WERI-Rb-1 (cell line): ENCODE data around the gene IFNL1.

Experiments used
- DNase-seq: peaks from one replicate; pipeline ENCODE4 v3.0.0-alpha.2; 2020
- H3K27ac ChIP-seq: fragments of 250-450 bp; sonication (Bioruptor Pico); 2 replicates; pipeline ENCODE4 v1.5.1; 2020; ENCODE audit warnings: mild to moderate bottlenecking, moderate library complexity
- H3K27me3 ChIP-seq: fragments of 250-450 bp; sonication (Bioruptor Pico); 2 replicates; pipeline ENCODE4 v1.5.1; 2021; ENCODE audit warnings: mild to moderate bottlenecking, low read depth, moderate library complexity; ENCODE audit not compliant: insufficient read depth, severe bottlenecking
- H3K36me3 ChIP-seq: fragments of 250-450 bp; sonication (Bioruptor Pico); 2 replicates; pipeline ENCODE4 v1.5.1; 2020; ENCODE audit warnings: mild to moderate bottlenecking, moderate library complexity
- H3K4me3 ChIP-seq: 2 replicates; pipeline ENCODE4 v1.5.1; 2011; ENCODE audit warnings: low read depth, mild to moderate bottlenecking, control low read depth, low read length
- H3K9me3 ChIP-seq: fragments of 250-450 bp; sonication (Bioruptor Pico); 2 replicates; pipeline ENCODE4 v1.5.1; 2021; ENCODE audit warnings: mild to moderate bottlenecking, moderate library complexity; ENCODE audit not compliant: severe bottlenecking
- CTCF ChIP-seq: IDR thresholded peaks from 2 replicates; pipeline ENCODE4 v1.5.1; 2011; ENCODE audit warnings: low read depth, mild to moderate bottlenecking, control low read depth, inconsistent platforms, low read length

The IFNL1 gene

DNA sequence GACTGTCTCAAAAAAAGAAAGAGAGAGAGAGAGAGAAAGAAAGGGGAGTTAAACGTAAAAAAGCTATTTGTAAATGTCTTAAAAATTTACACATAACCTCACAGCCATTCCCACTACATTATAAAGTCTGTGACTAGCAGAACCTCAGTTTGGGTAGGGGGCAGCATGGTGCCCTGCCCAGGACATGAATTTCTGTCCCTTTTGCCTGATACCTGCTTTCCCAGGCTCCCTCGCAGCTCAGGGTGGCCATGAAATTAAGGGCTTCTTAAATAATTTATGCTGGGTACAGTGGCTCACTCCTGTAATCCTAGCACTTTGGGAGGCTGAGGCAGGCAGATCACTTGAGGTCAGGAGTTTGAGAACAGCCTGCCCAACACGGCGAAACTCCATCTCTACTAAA, 4.8 kb downstream of the IFNL1 start:
- H3K27me3 ChIP-seq: no peaks in the 10 kb centered on the region
- no peaks in the 10 kb centered on the region for H3K36me3 ChIP-seq
- TF ChIP-seq CTCF: no peak
- no peaks in the 10 kb centered on the region for H3K9me3 ChIP-seq
- no peak overlapping the region for H3K4me3 ChIP-seq
- DNase-seq: no peak
- H3K27ac ChIP-seq: no peak overlapping the region

DNA sequence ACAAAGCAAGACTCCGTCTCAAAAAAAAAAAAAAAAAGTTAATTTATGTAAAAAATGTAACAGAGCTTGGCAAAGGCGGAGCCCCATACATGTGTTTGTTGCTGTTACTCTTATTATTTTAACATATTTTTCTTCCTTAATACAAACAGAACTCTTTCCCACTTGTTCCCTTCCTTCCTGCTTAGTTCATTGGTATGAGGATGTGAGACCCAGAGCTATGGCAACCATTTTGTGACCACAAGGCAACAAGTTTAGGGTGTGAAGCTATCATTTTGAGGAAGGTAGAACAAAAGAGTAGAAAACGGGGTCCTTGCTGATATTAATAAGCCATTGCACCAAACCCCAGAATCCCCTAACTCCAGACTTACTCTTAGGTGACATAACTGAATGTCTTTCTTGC, 5.4 kb downstream of the IFNL1 start:
- H3K36me3 ChIP-seq: peaks cover 5% of the 10 kb centered on the region; the same call in 1 of the 2 replicates
- no peak for TF ChIP-seq CTCF

GRCh38 chr19:39303373-39304184, 7.4 kb downstream of the IFNL1 start:
- Histone ChIP-seq H3K36me3 (peaks cover 25% of the 10 kb centered on the region), H3K4me3 (no peak overlapping the region), H3K27ac (no peak overlapping the region), H3K27me3 (no peaks in the 10 kb centered on the region), H3K9me3 (no peaks in the 10 kb centered on the region)
- DNase-seq: no peak
- TF ChIP-seq CTCF: no peak

More for the DNA sequence above, 5.4 kb downstream of the IFNL1 start:
- no peaks in the 10 kb centered on the region for H3K9me3 ChIP-seq
- no peaks in the 10 kb centered on the region for H3K27me3 ChIP-seq
- DNase-seq: no peak
- no peak overlapping the region for H3K4me3 ChIP-seq
- H3K27ac ChIP-seq: no peak overlapping the region

DNA sequence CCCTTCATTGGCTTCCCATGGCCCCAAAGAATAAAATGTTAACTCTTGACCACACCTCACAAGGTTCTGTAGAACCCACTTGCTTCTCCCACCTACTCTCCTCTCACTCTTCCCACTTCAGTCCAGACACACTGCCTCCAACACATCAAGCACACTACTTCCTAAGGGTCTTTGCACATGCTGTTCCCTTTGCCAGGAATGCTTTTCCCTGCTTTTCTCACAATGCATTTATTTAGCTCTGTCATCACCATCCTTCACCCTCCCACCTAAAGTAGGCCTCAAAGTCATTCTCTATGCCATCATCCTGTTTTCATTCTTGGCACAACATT, 7.9 kb downstream of the IFNL1 start:
- H3K9me3 ChIP-seq: no peaks in the 10 kb centered on the region
- TF ChIP-seq CTCF: no peak
- H3K36me3 ChIP-seq: peaks cover 31% of the 10 kb centered on the region
- H3K27me3 ChIP-seq: no peaks in the 10 kb centered on the region
- H3K27ac ChIP-seq: no peak overlapping the region
- H3K4me3 ChIP-seq: no peak overlapping the region
- no peak for DNase-seq

GRCh38 chr19:39304701-39305571, 8.7 kb downstream of the IFNL1 start:
- peak; percentile 54 for DNase-seq
- H3K9me3 ChIP-seq: no peaks in the 10 kb centered on the region
- no peak overlapping the region for H3K4me3 ChIP-seq
- no peaks in the 10 kb centered on the region for H3K27me3 ChIP-seq
- no peak overlapping the region for H3K27ac ChIP-seq
- TF ChIP-seq CTCF: no peak
- H3K36me3 ChIP-seq: peaks cover 36% of the 10 kb centered on the region
